Adipocyte (in vitro differentiated cells): ENCODE data around the gene BCAS1.
A peak's percentile ranks its signal among the peaks of the same experiment; 100 is the strongest.

Experiments used
- DNase-seq: peaks from one replicate; pipeline ENCODE4 v3.0.0-alpha.2; 2015; ENCODE audit warnings: low read depth
- H3K27me3 ChIP-seq: replicated peaks from 2 replicates; pipeline ENCODE4 v1.7.0; 2013; ENCODE audit warnings: mild to moderate bottlenecking, low read length, moderate library complexity; ENCODE audit not compliant: control insufficient read depth, insufficient read depth
- H3K36me3 ChIP-seq: 2 replicates; pipeline ENCODE4 v1.7.0; 2013; ENCODE audit warnings: low read length, mild to moderate bottlenecking, moderate library complexity; ENCODE audit not compliant: control insufficient read depth, insufficient read depth, severe bottlenecking
- H3K4me1 ChIP-seq: 2 replicates; pipeline ENCODE4 v1.7.0; 2013; ENCODE audit warnings: mild to moderate bottlenecking, low read length, moderate library complexity; ENCODE audit not compliant: control insufficient read depth, insufficient read depth
- H3K4me3 ChIP-seq: 2 replicates; pipeline ENCODE4 v1.7.0; 2013; ENCODE audit warnings: mild to moderate bottlenecking, low read length, moderate library complexity
- H3K9ac ChIP-seq: 2 replicates; pipeline ENCODE4 v1.7.0; 2013; ENCODE audit warnings: mild to moderate bottlenecking, low read length, moderate library complexity
- H3K9me3 ChIP-seq: 2 replicates; pipeline ENCODE4 v1.7.0; 2013; ENCODE audit warnings: mild to moderate bottlenecking, low read length, moderate library complexity; ENCODE audit not compliant: control insufficient read depth

The BCAS1 gene

DNA sequence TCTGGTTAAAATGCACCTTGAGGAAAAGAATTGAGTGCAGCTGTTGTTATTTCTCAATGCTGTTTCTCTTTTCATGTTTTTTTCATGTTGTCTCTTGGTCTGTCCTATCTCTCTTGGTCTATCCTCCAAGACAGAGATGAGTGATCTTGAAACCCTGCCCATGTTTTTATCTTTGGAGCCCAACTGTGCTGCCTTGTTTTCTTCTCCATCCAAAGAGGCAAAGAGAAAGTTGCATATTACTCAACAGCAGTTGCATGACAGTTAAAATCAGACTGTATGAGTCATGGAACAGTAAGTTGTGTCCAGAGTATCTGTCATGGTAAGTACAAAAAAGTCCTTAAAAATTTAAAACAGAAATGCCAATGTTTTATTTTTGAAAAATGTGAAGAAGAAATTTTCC is 26.2 kb downstream of the BCAS1 start:
- no peaks in the 10 kb centered on the region for H3K9me3 ChIP-seq
- no peak overlapping the region for H3K4me3 ChIP-seq
- DNase-seq: peak; percentile 81
- no peak overlapping the region for H3K9ac ChIP-seq
- no peaks in the 10 kb centered on the region for H3K36me3 ChIP-seq
- no peaks in the 10 kb centered on the region for H3K27me3 ChIP-seq
- H3K4me1 ChIP-seq: peaks cover 17% of the 10 kb centered on the region

DNA sequence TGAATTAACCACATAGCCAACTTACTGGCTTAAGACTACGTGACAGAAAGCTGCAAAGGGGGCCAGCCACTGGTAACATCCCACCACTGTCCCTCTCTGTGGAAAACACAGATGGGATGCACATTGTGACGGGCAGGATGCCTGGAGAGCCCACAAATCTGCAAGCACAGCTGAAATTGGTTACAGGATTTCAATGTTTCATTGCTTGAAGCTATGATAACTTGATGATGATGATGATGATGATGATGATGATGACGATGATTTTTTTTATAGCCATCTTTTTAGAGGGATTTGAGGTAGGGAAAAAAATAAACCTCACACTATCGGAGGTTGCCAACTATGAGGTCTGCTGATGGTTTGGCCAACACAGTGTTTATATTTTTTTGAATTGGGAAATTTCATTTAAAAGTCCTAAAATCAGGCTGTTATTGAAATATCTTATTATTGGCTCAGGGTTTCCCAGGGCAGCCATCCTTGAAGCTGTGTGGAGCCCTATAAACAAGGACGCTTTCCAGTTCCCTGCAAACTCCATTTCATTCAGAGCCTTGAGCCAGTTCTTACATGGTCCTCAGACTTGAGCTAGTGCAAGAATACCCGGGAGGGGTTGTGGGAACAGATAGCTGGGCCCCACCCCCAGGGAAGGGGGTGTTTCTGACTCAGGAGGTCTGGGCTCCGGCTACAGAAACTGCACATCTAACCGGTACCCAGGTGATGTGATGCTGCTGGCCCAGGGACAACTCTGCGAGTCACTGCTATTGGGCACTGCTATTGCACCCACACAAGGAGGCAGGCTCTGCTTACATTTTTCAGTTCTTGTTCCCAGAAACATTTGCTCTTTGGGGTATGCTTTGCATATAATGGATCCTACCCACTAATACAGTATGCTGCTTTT is 27.1 kb downstream of the BCAS1 start:
- no peak for DNase-seq
- Histone ChIP-seq H3K9me3 (no peaks in the 10 kb centered on the region), H3K27me3 (no peaks in the 10 kb centered on the region), H3K9ac (no peak overlapping the region), H3K36me3 (no peaks in the 10 kb centered on the region), H3K4me1 (peaks cover 8% of the 10 kb centered on the region), H3K4me3 (no peak overlapping the region)

DNA sequence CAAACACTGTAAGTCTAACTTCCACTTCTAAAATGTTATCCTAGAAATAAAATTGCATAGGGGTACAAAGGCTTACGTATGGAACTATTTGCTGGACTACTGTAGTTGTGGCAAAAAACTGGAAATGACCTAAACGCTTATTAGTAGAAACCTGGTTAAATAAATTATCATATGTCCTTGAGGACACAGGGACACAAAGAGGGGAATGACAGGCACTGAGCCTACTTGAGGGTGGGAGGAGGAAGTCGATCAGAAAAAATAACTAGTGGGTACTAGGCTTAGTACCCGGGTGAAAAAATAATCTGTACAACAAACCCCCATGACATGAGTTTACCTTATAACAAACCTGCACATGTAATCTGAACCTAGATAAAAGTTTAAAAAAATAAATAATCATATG is 28.4 kb downstream of the BCAS1 start:
- DNase-seq: no peak

DNA sequence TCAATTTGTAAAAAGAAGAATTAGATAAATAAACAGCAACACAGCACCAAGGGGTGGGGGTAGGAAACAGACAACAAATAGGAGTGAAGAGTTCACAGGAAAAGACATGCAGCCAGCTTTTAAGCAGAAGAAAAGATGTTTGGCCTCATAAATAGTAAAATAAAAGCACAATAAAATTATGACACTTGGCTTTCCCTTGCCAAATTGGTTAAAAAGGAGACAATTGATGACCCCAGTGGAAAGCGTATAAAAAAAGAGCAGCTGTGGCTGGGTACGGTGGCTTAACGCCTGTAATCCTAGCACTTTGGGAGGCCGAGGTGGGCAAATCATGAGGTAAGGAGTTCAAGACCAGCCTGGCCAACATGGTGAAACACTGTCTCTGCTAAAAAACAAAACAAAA is 29.1 kb downstream of the BCAS1 start:
- Histone ChIP-seq H3K4me3 (no peak overlapping the region), H3K4me1 (peaks cover 6% of the 10 kb centered on the region), H3K9me3 (no peaks in the 10 kb centered on the region), H3K27me3 (no peaks in the 10 kb centered on the region), H3K36me3 (no peaks in the 10 kb centered on the region), H3K9ac (no peak overlapping the region)
- no peak for DNase-seq

More for the DNA sequence above, 28.4 kb downstream of the BCAS1 start:
- no peaks in the 10 kb centered on the region for H3K9me3 ChIP-seq
- H3K4me1 ChIP-seq: peaks cover 6% of the 10 kb centered on the region
- H3K9ac ChIP-seq: no peak overlapping the region
- H3K36me3 ChIP-seq: no peaks in the 10 kb centered on the region
- no peaks in the 10 kb centered on the region for H3K27me3 ChIP-seq
- H3K4me3 ChIP-seq: no peak overlapping the region

DNA sequence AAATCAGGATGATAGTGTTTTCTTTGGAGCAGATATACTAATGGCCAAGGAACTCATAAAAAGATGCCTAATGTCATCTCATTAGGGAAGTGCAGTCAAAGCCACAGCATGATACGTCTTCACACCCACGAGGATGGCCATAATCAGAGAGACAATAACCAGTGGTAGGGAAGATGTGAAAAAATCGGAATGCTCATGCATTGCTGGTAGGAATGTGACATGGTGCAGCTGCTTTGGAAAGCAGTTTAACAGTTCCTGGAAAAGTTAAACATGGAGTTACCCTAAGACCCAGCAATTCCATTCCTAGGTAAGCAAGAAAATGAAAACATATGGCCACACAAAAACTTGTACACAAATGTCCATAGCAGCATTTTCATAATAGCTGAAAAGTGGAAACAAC is 29.9 kb downstream of the BCAS1 start:
- H3K9ac ChIP-seq: no peak overlapping the region
- no peak for DNase-seq
- peaks cover 6% of the 10 kb centered on the region for H3K4me1 ChIP-seq
- H3K27me3 ChIP-seq: no peaks in the 10 kb centered on the region
- no peak overlapping the region for H3K4me3 ChIP-seq
- no peaks in the 10 kb centered on the region for H3K36me3 ChIP-seq
- no peaks in the 10 kb centered on the region for H3K9me3 ChIP-seq

DNA sequence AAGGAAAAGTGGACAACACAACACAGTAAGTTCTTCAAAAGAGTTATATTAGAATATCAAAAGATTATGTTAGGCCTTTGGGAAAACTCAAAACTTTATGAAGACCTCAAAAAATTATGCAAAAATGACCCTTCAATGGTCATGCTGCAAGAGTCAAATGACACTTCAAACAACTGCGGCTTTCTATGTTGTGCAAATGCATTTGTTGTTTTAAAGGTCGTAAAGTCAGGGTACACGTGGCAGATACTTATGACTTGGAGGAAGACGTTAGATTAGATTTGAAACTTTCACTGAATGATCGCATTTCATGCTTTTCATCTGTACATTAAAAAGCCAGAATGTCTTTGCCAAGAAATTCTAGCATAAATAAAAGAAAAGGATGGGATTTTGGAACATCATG is 31.4 kb downstream of the BCAS1 start:
- Histone ChIP-seq H3K4me1 (peaks cover 5% of the 10 kb centered on the region), H3K9me3 (no peaks in the 10 kb centered on the region), H3K27me3 (no peaks in the 10 kb centered on the region), H3K4me3 (no peak overlapping the region), H3K36me3 (no peaks in the 10 kb centered on the region), H3K9ac (no peak overlapping the region)
- no peak for DNase-seq

DNA sequence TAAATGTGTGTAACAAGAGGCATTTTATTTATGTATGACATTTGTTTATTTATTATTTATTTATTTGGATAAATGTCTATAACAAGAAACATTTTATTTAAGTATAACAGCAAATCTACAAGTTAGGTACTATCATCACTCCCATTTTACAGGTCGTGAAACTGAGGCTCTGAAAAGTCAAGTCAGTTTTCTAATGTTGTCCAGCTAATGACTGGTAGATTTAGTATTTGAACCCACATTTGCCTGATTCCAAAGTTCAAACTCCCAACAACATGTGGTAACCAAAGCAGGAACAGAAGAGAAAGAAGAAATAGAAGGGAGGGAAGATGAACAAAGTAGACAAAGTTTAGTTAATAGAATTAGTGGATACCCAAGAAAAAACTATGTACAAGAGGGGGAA is 32.9 kb downstream of the BCAS1 start:
- Histone ChIP-seq H3K9me3 (peaks cover under 1% of the 10 kb centered on the region), H3K4me1 (no peaks in the 10 kb centered on the region), H3K4me3 (no peak overlapping the region)

DNA sequence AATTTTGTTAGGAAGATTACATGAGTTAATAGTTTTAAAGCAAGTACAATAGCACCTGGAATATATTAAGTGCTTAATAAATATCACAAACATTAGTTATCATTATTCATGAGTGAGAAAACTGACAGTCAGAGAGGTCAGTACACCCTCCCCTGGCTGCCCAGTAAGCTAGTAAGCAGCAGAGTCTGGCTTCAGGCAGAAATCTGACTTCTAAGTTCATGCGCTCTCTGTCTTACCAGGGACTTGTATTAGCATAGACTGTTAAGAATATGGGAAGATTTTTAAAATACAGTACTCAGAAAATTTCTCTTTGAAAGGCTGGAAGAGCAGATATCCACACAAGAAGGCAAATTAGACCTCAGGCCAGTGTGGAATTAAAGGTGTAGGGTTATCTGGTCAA is 40.8 kb downstream of the BCAS1 start:
- Histone ChIP-seq H3K9me3 (peaks cover 6% of the 10 kb centered on the region), H3K36me3 (no peaks in the 10 kb centered on the region), H3K27me3 (no peaks in the 10 kb centered on the region), H3K9ac (peak overlapping the region; percentile 5), H3K4me1 (peaks cover 25% of the 10 kb centered on the region), H3K4me3 (no peak overlapping the region)
- no peak for DNase-seq

More for the DNA sequence above, 32.9 kb downstream of the BCAS1 start:
- DNase-seq: no peak
- no peak overlapping the region for H3K9ac ChIP-seq
- H3K27me3 ChIP-seq: no peaks in the 10 kb centered on the region
- no peaks in the 10 kb centered on the region for H3K36me3 ChIP-seq

DNA sequence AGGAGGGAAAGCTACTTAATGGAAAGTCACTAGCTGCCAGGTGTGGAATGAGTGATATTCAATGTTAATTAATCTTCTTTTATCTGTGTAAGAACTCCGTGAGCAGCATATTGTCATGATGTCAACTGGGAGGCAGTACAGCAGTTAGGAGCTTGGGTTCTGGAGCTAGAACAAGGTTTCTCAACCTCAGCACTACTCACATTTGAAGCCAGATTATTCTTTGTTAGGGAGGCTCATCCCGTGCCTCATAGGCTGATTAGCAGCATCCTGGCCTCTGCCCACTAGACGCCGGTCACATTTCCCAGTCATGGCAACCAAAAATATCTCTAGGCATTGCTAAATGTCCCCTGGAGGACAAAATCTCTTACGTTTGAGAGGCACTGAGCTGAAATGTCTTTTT is 41.2 kb downstream of the BCAS1 start:
- Histone ChIP-seq H3K4me3 (no peak overlapping the region), H3K27me3 (no peaks in the 10 kb centered on the region), H3K36me3 (no peaks in the 10 kb centered on the region), H3K4me1 (peaks cover 25% of the 10 kb centered on the region), H3K9me3 (peaks cover 6% of the 10 kb centered on the region), H3K9ac (no peak overlapping the region)
- no peak for DNase-seq

DNA sequence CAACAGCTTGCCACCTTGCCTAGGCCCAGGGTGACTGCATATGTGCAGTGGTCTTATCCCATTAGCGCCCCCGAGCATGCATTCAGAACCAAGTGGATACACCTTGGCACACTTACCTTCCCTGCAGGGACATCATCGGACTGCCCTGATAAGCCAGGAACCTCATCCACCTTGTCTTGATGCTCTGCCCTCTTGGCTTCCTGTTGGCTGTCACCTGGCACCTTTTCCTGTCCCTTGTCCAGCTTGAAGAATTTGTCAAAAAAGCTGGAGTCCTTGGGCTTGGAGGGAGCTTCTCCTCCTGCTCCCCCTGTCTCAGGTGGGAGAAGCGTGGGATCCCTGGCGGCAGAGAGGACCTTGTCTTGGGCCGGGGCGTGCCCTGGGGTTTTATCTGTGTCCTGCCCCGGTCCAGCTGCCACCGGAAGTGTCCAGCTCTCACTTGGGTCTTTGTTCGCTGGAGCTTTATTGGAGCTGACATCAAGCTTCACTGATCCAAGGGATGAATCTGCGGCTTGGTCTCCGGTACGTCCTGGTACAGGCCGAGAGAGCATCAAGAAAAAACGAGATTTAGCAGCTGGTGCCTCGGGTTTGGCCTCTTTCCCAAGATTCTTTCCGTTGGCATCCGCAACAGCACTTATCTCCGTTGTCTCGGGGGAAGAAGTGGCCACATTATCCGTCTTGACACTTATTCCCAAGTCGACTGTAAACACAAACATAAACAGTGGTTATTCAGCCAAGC is 42.0 kb downstream of the BCAS1 start:
- Histone ChIP-seq H3K27me3 (no peaks in the 10 kb centered on the region), H3K9me3 (peaks cover 6% of the 10 kb centered on the region), H3K4me1 (peaks cover 25% of the 10 kb centered on the region), H3K4me3 (no peak overlapping the region), H3K9ac (no peak overlapping the region), H3K36me3 (no peaks in the 10 kb centered on the region)
- no peak for DNase-seq

DNA sequence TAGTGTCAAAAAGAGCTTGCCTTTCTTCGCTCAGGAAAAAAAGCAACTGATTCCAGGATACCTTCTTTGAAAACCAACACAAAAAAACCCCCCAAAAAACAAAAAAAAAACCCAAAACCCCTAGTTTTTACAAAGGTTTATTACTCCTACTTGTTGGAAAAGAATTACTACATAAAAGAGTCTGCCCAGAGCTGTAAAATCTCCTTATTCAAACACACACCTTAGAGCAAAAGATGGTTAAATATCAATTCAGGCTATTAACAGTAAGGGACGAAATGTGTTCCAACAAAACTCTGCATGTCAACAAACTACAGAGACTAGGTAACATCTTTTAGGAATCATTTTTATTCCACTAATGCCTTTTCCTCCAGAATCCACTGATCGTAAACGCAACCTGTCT is 42.7 kb downstream of the BCAS1 start:
- Histone ChIP-seq H3K9ac (no peak overlapping the region), H3K4me3 (no peak overlapping the region), H3K27me3 (no peaks in the 10 kb centered on the region), H3K36me3 (no peaks in the 10 kb centered on the region), H3K4me1 (peaks cover 25% of the 10 kb centered on the region), H3K9me3 (peaks cover 6% of the 10 kb centered on the region)
- DNase-seq: no peak
